Trophoblast cell (in vitro differentiated cells and primary cell): Measurements from ENCODE around the gene ACOT7. TPM values are rescaled to one million over a fixed set of nuclear protein-coding genes. Genes with fewer than 3 reads are reported as not detected.
A peak's percentile ranks its signal among the peaks of the same experiment; 100 is the strongest.

Source experiments
- DNase-seq, 2 donors: peaks; one replicate each; pipeline ENCODE4 v3.0.0-alpha.2; 2016
- H2AFZ ChIP-seq: 2 replicates; pipeline ENCODE4 v1.6.1; 2013; ENCODE audit warnings: low read length, moderate library complexity, mild to moderate bottlenecking; ENCODE audit not compliant: insufficient read depth, poor library complexity
- H2AK5ac ChIP-seq: 2 replicates; pipeline ENCODE4 v1.6.1; 2013; ENCODE audit warnings: mild to moderate bottlenecking, low read length
- H2BK120ac ChIP-seq: 2 replicates; pipeline ENCODE4 v1.6.1; 2013; ENCODE audit warnings: low read length, mild to moderate bottlenecking, moderate library complexity; ENCODE audit not compliant: insufficient read depth, poor library complexity
- H2BK12ac ChIP-seq: 2 replicates; pipeline ENCODE4 v1.6.1; 2013; ENCODE audit warnings: mild to moderate bottlenecking, low read length, moderate library complexity
- H2BK5ac ChIP-seq: 2 replicates; pipeline ENCODE4 v1.6.1; 2013; ENCODE audit warnings: low read length, low read depth, moderate library complexity, mild to moderate bottlenecking; ENCODE audit not compliant: poor library complexity
- H3K14ac ChIP-seq: 2 replicates; pipeline ENCODE4 v1.6.1; 2013; ENCODE audit warnings: mild to moderate bottlenecking, low read length
- H3K18ac ChIP-seq: 2 replicates; pipeline ENCODE4 v1.6.1; 2013; ENCODE audit warnings: mild to moderate bottlenecking, low read length
- H3K23ac ChIP-seq: 2 replicates; pipeline ENCODE4 v1.6.1; 2013; ENCODE audit warnings: low read length
- H3K27ac ChIP-seq: 2 replicates; pipeline ENCODE4 v1.5.1; 2013; ENCODE audit warnings: low read depth, mild to moderate bottlenecking, inconsistent platforms, low read length, moderate library complexity
- H3K27me3 ChIP-seq: 2 replicates; pipeline ENCODE4 v1.6.1; 2013; ENCODE audit warnings: inconsistent platforms, mild to moderate bottlenecking, low read length, moderate library complexity; ENCODE audit not compliant: insufficient read depth
- H3K36me3 ChIP-seq, 2 experiments: 1 replicate in 1 of 2; 2 replicates in 1 of 2; pipeline ENCODE4 v1.6.1; 2013; ENCODE audit warnings: low read length in 2 of 2, mild to moderate bottlenecking in 2 of 2, moderate library complexity in 1 of 2; ENCODE audit not compliant: insufficient read depth in 2 of 2, control insufficient read depth in 1 of 2
- H3K4ac ChIP-seq: 2 replicates; pipeline ENCODE4 v1.6.1; 2013; ENCODE audit warnings: low read depth, mild to moderate bottlenecking, low read length, moderate library complexity
- H3K4me1 ChIP-seq, 2 experiments: 1 replicate in 1 of 2; 2 replicates in 1 of 2; pipeline ENCODE4 v1.6.1; 2013; ENCODE audit warnings: low read length in 2 of 2, mild to moderate bottlenecking in 2 of 2, moderate library complexity in 1 of 2; ENCODE audit not compliant: insufficient read depth in 2 of 2, control insufficient read depth in 1 of 2
- H3K4me2 ChIP-seq: 2 replicates; pipeline ENCODE4 v1.6.1; 2013; ENCODE audit warnings: inconsistent platforms, mild to moderate bottlenecking, low read length, moderate library complexity
- H3K4me3 ChIP-seq: 2 replicates; pipeline ENCODE4 v1.5.1; 2013; ENCODE audit warnings: mild to moderate bottlenecking, low read depth, low read length, inconsistent platforms
- H3K79me1 ChIP-seq: one replicate; pipeline ENCODE4 v1.6.1; 2013; ENCODE audit warnings: low read length
- H3K79me2 ChIP-seq: 2 replicates; pipeline ENCODE4 v1.6.1; 2013; ENCODE audit warnings: low read length, mild to moderate bottlenecking; ENCODE audit not compliant: control insufficient read depth, insufficient read depth, poor library complexity
- H3K9ac ChIP-seq: 2 replicates; pipeline ENCODE4 v1.6.1; 2013; ENCODE audit warnings: mild to moderate bottlenecking, low read length
- H3K9me3 ChIP-seq: 2 replicates; pipeline ENCODE4 v1.6.1; 2013; ENCODE audit warnings: low read depth, mild to moderate bottlenecking, control low read depth, inconsistent platforms, low read length; ENCODE audit not compliant: insufficient read depth
- H4K12ac ChIP-seq: 2 replicates; pipeline ENCODE4 v1.6.1; 2013; ENCODE audit warnings: low read depth, mild to moderate bottlenecking, low read length, moderate library complexity
- H4K8ac ChIP-seq: 2 replicates; pipeline ENCODE4 v1.6.1; 2013; ENCODE audit warnings: low read depth, mild to moderate bottlenecking, low read length, moderate library complexity
- H4K91ac ChIP-seq: one replicate; pipeline ENCODE4 v1.6.1; 2013; ENCODE audit warnings: low read depth, mild to moderate bottlenecking, low read length, moderate library complexity
- WGBS: extraction: QIAGEN DNeasy Blood & Tissue Kit; methylation state at CpG from one replicate; pipeline ENCODE4 v1.1.7; 2013; ENCODE audit warnings: missing lambda C conversion rate; ENCODE audit not compliant: insufficient read length, insufficient coverage; ENCODE audit errors: extremely low coverage; 5-methylcytosine and 5-hydroxymethylcytosine counted together
- polyA plus RNA-seq: library from polyadenylated mRNA; stranded (reverse); fragments of 200-250 nt; gene quantifications from 2 replicates; pipeline ENCODE4 v1.2.3, GENCODE V29; 2013

ACOT7 gene, protein sequence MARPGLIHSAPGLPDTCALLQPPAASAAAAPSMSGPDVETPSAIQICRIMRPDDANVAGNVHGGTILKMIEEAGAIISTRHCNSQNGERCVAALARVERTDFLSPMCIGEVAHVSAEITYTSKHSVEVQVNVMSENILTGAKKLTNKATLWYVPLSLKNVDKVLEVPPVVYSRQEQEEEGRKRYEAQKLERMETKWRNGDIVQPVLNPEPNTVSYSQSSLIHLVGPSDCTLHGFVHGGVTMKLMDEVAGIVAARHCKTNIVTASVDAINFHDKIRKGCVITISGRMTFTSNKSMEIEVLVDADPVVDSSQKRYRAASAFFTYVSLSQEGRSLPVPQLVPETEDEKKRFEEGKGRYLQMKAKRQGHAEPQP
- polyA plus RNA-seq = 30.7 and 31.4 TPM in 2 replicates

- H3K27me3 ChIP-seq = no peaks in the 10 kb centered on the region
- H3K79me2 ChIP-seq = peaks cover 2% of the 10 kb centered on the region
- H3K36me3 ChIP-seq = no peaks in the 10 kb centered on the region
- no peaks in the 10 kb centered on the region for H3K9me3 ChIP-seq
- peak within 1 kb of the TSS; percentile 91 for H3K18ac ChIP-seq
- peak within 1 kb of the TSS; percentile 89 for H4K12ac ChIP-seq
- peak within 1 kb of the TSS; percentile 63 for H3K4ac ChIP-seq
- H2AK5ac ChIP-seq = no peak within 1 kb of the TSS
- peak within 1 kb of the TSS; percentile 74 for H4K91ac ChIP-seq
- H3K9ac ChIP-seq = peak within 1 kb of the TSS; percentile 88
- H3K23ac ChIP-seq = no peak within 1 kb of the TSS
- H3K4me1 ChIP-seq = peaks cover 5 to 10% of the 10 kb centered on the region in 2 experiments
- H3K27ac ChIP-seq = peak within 1 kb of the TSS; percentile 91
- H4K8ac ChIP-seq = peak within 1 kb of the TSS; percentile 90
- H3K14ac ChIP-seq = peak within 1 kb of the TSS; percentile 85
- peak within 1 kb of the TSS; percentile 97 for H2AFZ ChIP-seq
- H3K79me1 ChIP-seq = peaks cover 4% of the 10 kb centered on the region
- H2BK5ac ChIP-seq = peak within 1 kb of the TSS; percentile 95
- peak within 1 kb of the TSS; percentile 86 for H3K4me2 ChIP-seq
- peak within 1 kb of the TSS; percentile 89 for H2BK120ac ChIP-seq
- peak within 1 kb of the TSS; percentile 28 for H2BK12ac ChIP-seq
- peak within 1 kb of the TSS; percentile 92 for H3K4me3 ChIP-seq
- no CpG with 5 or more reads among the region's 87 CpGs for WGBS
- DNase-seq = peak; percentile 92 to 96
These were observed at the start of gene ACOT7 for GRCh38 chr1:6393400-6394187. ACOT7 (minus strand) TSS chr1:6393767; CDS start chr1:6393399, 368 bp downstream.

DNA sequence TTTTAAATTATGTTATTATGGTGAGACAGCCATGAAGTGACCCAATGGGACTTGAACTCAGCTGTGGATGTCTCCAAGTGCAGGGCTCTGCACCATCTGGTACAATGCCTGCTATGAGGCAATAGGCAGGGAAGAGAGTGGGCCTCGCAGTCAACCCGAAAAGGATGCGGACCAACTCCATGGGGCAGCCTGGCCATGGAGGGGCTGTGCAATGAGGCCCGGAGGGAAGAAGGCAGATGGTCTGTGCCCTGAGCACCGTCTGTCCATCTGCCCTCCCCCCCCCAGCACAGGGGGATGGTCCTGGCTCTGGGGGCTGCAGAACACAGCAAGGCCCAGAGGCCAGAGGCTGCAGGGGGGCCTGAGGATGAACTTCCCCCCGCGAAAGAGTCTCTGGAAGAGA, 48.0 kb upstream of the ACOT7 start:
- no CpG with 5 or more reads among the region's 7 CpGs for whole genome bisulfite sequencing
- H3K23ac ChIP-seq = no peak overlapping the region

GRCh38 chr1:6440198-6441126, 46.9 kb upstream of the ACOT7 start:
- Histone ChIP-seq H3K18ac (no peak overlapping the region), H3K23ac (no peak overlapping the region), H4K91ac (no peak overlapping the region), H2AFZ (no peak overlapping the region), H2BK120ac (no peak overlapping the region), H3K14ac (no peak overlapping the region), H3K27me3 (no peaks in the 10 kb centered on the region), H3K79me1 (peaks cover 3% of the 10 kb centered on the region), H3K4ac (no peak overlapping the region), H3K4me3 (peak overlapping the region; percentile 65), H3K4me2 (peak overlapping the region; percentile 66), H3K79me2 (no peaks in the 10 kb centered on the region), H4K8ac (no peak overlapping the region), H2BK12ac (no peak overlapping the region), H2BK5ac (no peak overlapping the region), H3K4me1 (peaks cover 6 to 7% of the 10 kb centered on the region in 2 experiments), H3K9ac (no peak overlapping the region), H4K12ac (no peak overlapping the region), H3K9me3 (peaks cover 3% of the 10 kb centered on the region), H3K36me3 (no peaks in the 10 kb centered on the region), H2AK5ac (no peak overlapping the region), H3K27ac (no peak overlapping the region)
- no CpG with 5 or more reads among the region's 101 CpGs for WGBS
- DNase-seq = peak; percentile 41 to 56

More for the DNA sequence above, 48.0 kb upstream of the ACOT7 start:
- Histone ChIP-seq H3K4me2 (no peak overlapping the region), H3K36me3 (no peaks in the 10 kb centered on the region), H3K27me3 (no peaks in the 10 kb centered on the region), H2AK5ac (no peak overlapping the region), H2BK12ac (no peak overlapping the region), H3K27ac (no peak overlapping the region), H3K79me1 (peaks cover 3% of the 10 kb centered on the region), H3K14ac (no peak overlapping the region), H3K18ac (no peak overlapping the region), H4K8ac (no peak overlapping the region), H2AFZ (no peak overlapping the region), H3K4ac (no peak overlapping the region), H4K91ac (no peak overlapping the region), H2BK120ac (no peak overlapping the region), H4K12ac (no peak overlapping the region), H3K79me2 (no peaks in the 10 kb centered on the region), H3K4me1 (peaks cover 6 to 7% of the 10 kb centered on the region in 2 experiments), H3K9ac (no peak overlapping the region), H3K9me3 (peaks cover 3% of the 10 kb centered on the region), H3K4me3 (no peak overlapping the region), H2BK5ac (no peak overlapping the region)
- DNase-seq = no peak

DNA sequence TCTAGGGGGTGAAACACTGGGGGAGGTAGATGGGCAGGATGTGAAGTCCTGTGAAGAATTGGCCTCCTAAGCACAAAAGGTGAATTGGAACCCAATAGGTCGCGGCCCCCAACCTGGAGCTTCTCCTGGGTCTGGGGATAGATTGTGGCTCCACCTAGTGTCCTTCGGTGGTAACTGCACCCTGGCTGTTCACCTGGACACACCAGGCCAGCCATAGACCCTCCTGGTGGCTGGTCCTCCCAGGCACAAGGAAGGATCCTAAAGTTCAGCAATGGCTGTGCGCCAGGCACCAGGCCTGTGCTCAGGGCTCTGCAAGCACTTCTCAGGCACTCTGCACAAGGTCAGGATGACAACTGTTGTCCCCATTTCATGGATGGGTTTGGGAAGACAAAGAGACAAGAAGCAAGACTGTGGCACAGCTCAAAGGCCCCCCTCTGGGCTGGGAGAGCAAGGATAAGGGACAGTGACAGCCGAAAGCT, 44.5 kb upstream of the ACOT7 start:
- H3K79me1 ChIP-seq = peaks cover 3% of the 10 kb centered on the region
- no peaks in the 10 kb centered on the region for H3K27me3 ChIP-seq
- no peak overlapping the region for H2AFZ ChIP-seq
- DNase-seq = peak; percentile 61 to 82
- H3K23ac ChIP-seq = no peak overlapping the region
- H3K9ac ChIP-seq = no peak overlapping the region
- H3K79me2 ChIP-seq = no peaks in the 10 kb centered on the region
- no peak overlapping the region for H3K18ac ChIP-seq
- H3K4ac ChIP-seq = no peak overlapping the region
- no peak overlapping the region for H3K27ac ChIP-seq
- H4K91ac ChIP-seq = no peak overlapping the region
- H3K36me3 ChIP-seq = no peaks in the 10 kb centered on the region
- H2BK120ac ChIP-seq = no peak overlapping the region
- no CpG with 5 or more reads among the region's 5 CpGs for WGBS
- H3K4me2 ChIP-seq = no peak overlapping the region
- no peak overlapping the region for H4K8ac ChIP-seq
- H3K4me1 ChIP-seq = peaks cover 9% of the 10 kb centered on the region in 2 experiments
- peaks cover 3% of the 10 kb centered on the region for H3K9me3 ChIP-seq
- no peak overlapping the region for H2BK12ac ChIP-seq
- H2BK5ac ChIP-seq = no peak overlapping the region
- no peak overlapping the region for H4K12ac ChIP-seq
- no peak overlapping the region for H3K4me3 ChIP-seq
- no peak overlapping the region for H2AK5ac ChIP-seq
- H3K14ac ChIP-seq = no peak overlapping the region
